HG02840 (cell line): ENCODE measurements around the gene OVCA2.

Experiments
- ATAC-seq: cut with Tn5 transposase; IDR thresholded peaks from one replicate; pipeline ENCODE4 v1.9.1; 2021; ENCODE audit warnings: mild to moderate bottlenecking, moderate library complexity, moderate number of reproducible peaks; ENCODE audit not compliant: unreplicated experiment, low FRiP score

The OVCA2 gene

GRCh38 chr17:2051061-2051932, 9.5 kb downstream of the OVCA2 start:
- ATAC-seq, result no peak

GRCh38 chr17:2051933-2052559, 10.2 kb downstream of the OVCA2 start:
- ATAC-seq, result no peak

- no peak for ATAC-seq
These were observed 11.8 kb downstream of the OVCA2 start for GRCh38 chr17:2053380-2054261.

- no peak for ATAC-seq
These were observed 12.4 kb downstream of the OVCA2 start for GRCh38 chr17:2054262-2054511.

- ATAC-seq, result no peak
These were observed 12.9 kb downstream of the OVCA2 start, which contains the start of gene HIC1 for GRCh38 chr17:2054512-2055291. Gene HIC1 (plus strand): TSS chr17:2055103. CDS start chr17:2056691, 1,588 bp downstream.

- ATAC-seq, result no peak
These were observed 13.7 kb downstream of the OVCA2 start for GRCh38 chr17:2055292-2056205.

- ATAC-seq, result no peak
These were observed 14.7 kb downstream of the OVCA2 start for GRCh38 chr17:2056206-2057174.

GRCh38 chr17:2057175-2057759, 15.4 kb downstream of the OVCA2 start:
- ATAC-seq, result no peak

- no peak for ATAC-seq
These were observed 16.2 kb downstream of the OVCA2 start for GRCh38 chr17:2057760-2058585.

- ATAC-seq, result no peak
These were observed 17.0 kb downstream of the OVCA2 start for GRCh38 chr17:2058586-2059546.

- no peak for ATAC-seq
These were observed 17.9 kb downstream of the OVCA2 start for GRCh38 chr17:2059547-2060384.

GRCh38 chr17:2060385-2060658, 18.5 kb downstream of the OVCA2 start:
- no peak for ATAC-seq

GRCh38 chr17:2060681-2061440, 19.0 kb downstream of the OVCA2 start:
- ATAC-seq, result no peak

- ATAC-seq, result no peak
These were observed 19.7 kb downstream of the OVCA2 start for GRCh38 chr17:2061441-2061958.
